ENCODE data around the gene ASXL3.

- TF ChIP-seq, protein P1, sequence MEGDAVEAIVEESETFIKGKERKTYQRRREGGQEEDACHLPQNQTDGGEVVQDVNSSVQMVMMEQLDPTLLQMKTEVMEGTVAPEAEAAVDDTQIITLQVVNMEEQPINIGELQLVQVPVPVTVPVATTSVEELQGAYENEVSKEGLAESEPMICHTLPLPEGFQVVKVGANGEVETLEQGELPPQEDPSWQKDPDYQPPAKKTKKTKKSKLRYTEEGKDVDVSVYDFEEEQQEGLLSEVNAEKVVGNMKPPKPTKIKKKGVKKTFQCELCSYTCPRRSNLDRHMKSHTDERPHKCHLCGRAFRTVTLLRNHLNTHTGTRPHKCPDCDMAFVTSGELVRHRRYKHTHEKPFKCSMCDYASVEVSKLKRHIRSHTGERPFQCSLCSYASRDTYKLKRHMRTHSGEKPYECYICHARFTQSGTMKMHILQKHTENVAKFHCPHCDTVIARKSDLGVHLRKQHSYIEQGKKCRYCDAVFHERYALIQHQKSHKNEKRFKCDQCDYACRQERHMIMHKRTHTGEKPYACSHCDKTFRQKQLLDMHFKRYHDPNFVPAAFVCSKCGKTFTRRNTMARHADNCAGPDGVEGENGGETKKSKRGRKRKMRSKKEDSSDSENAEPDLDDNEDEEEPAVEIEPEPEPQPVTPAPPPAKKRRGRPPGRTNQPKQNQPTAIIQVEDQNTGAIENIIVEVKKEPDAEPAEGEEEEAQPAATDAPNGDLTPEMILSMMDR (IDR thresholded peaks at IDR 0.05): no peak
- TF ChIP-seq POLR2A (IDR thresholded peaks at IDR 0.05): no peak
These were observed 98.6 kb downstream of the ASXL3 start for GRCh38 chr18:33676593-33676992.

All from thyroid gland (tissue), 4 donors.